Activated CD8-positive, alpha-beta memory T cell treated with anti-CD3 and anti-CD28 coated beads, Interleukin-2, amount 50 U/mL, for 48 hours (primary cell): ENCODE results near the gene GTF2IRD1.
"Not testable (repeated sequence)": the region's sequence is repeated elsewhere in the genome, so short reads cannot be mapped to it uniquely, and the experiment has no call there.

Experiments
- DNase-seq: peaks from one replicate; pipeline ENCODE4 v3.0.0-alpha.2; 2020

GTF2IRD1 gene

GRCh38 chr7:74519395-74519794 lies 65.7 kb downstream of the GTF2IRD1 start:
- DNase-seq: no peak

- DNase-seq: no peak
These were observed 68.1 kb downstream of the GTF2IRD1 start for GRCh38 chr7:74521855-74522254.

GRCh38 chr7:74522281-74522905 lies 68.7 kb downstream of the GTF2IRD1 start:
- DNase-seq: no peak

- DNase-seq: no peak
These were observed 69.3 kb downstream of the GTF2IRD1 start for GRCh38 chr7:74523015-74523414.

- no peak for DNase-seq
These were observed 71.4 kb downstream of the GTF2IRD1 start for GRCh38 chr7:74525140-74525539.

- DNase-seq: no peak
These were observed 72.2 kb downstream of the GTF2IRD1 start for GRCh38 chr7:74525881-74526280.

GRCh38 chr7:74526780-74527179 lies 73.1 kb downstream of the GTF2IRD1 start:
- no peak for DNase-seq

- DNase-seq: no peak
These were observed 74.1 kb downstream of the GTF2IRD1 start for GRCh38 chr7:74527842-74528241.

- DNase-seq: not testable (repeated sequence)
These were observed 75.1 kb downstream of the GTF2IRD1 start for GRCh38 chr7:74528773-74529172.

- DNase-seq: no peak
These were observed 82.2 kb downstream of the GTF2IRD1 start for GRCh38 chr7:74535951-74536356.

GRCh38 chr7:74541937-74542336 lies 88.2 kb downstream of the GTF2IRD1 start:
- not testable (repeated sequence) for DNase-seq

- DNase-seq: no peak
These were observed 88.9 kb downstream of the GTF2IRD1 start for GRCh38 chr7:74542558-74543117.

- DNase-seq: peak; percentile 66
These were observed 91.2 kb downstream of the GTF2IRD1 start for GRCh38 chr7:74544706-74545469.

- DNase-seq: no peak
These were observed 92.2 kb downstream of the GTF2IRD1 start for GRCh38 chr7:74545921-74546320.

GRCh38 chr7:74553596-74554012 lies 99.9 kb downstream of the GTF2IRD1 start:
- DNase-seq: not testable (repeated sequence)

GRCh38 chr7:74554178-74554577 lies 100.5 kb downstream of the GTF2IRD1 start:
- DNase-seq: no peak

GRCh38 chr7:74560086-74560719 lies 106.5 kb downstream of the GTF2IRD1 start:
- no peak for DNase-seq

- no peak for DNase-seq
These were observed 108.3 kb downstream of the GTF2IRD1 start for GRCh38 chr7:74561898-74562613.

GRCh38 chr7:74563639-74564038 lies 109.9 kb downstream of the GTF2IRD1 start:
- DNase-seq: not testable (repeated sequence)

- no peak for DNase-seq
These were observed 113.6 kb downstream of the GTF2IRD1 start for GRCh38 chr7:74567318-74567668.

- DNase-seq: no peak
These were observed 115.0 kb downstream of the GTF2IRD1 start for GRCh38 chr7:74568658-74569057.

GRCh38 chr7:74569501-74570075 lies 115.9 kb downstream of the GTF2IRD1 start:
- DNase-seq: no peak
